GM12864 (cell line): ENCODE measurements around the gene ODC1.

Experiments used
- DNase-seq: peaks from one replicate; pipeline ENCODE4 v3.0.0-alpha.2; 2011; ENCODE audit warnings: low read depth
- H3K4me3 ChIP-seq: 2 replicates; pipeline ENCODE4 v1.5.1; 2011; ENCODE audit warnings: mild to moderate bottlenecking, low read depth, low read length, control low read depth
- CTCF ChIP-seq: IDR thresholded peaks from 2 replicates; pipeline ENCODE4 v1.5.1; 2011; ENCODE audit warnings: low read depth, mild to moderate bottlenecking, moderate library complexity, low read length, control low read depth, inconsistent platforms; ENCODE audit errors: missing control alignments

ODC1 gene

GRCh38 chr2:10422251-10422650 lies 25.9 kb downstream of the ODC1 start:
- H3K4me3 ChIP-seq, result no peak overlapping the region
- DNase-seq, result no peak
- no peak for TF ChIP-seq CTCF

- TF ChIP-seq CTCF, result no peak
- H3K4me3 ChIP-seq, result no peak overlapping the region
- no peak for DNase-seq
These were observed 28.4 kb downstream of the ODC1 start for GRCh38 chr2:10419553-10420257.

- no peak overlapping the region for H3K4me3 ChIP-seq
- no peak for DNase-seq
- TF ChIP-seq CTCF, result no peak
These were observed 30.4 kb downstream of the ODC1 start for GRCh38 chr2:10417551-10418335.

- no peak for TF ChIP-seq CTCF
- no peak overlapping the region for H3K4me3 ChIP-seq
- no peak for DNase-seq
These were observed 32.5 kb downstream of the ODC1 start for GRCh38 chr2:10415640-10416039.

- TF ChIP-seq CTCF, result no peak
- no peak for DNase-seq
These were observed 33.1 kb downstream of the ODC1 start for GRCh38 chr2:10415048-10415447.

GRCh38 chr2:10414591-10414990 lies 33.5 kb downstream of the ODC1 start:
- TF ChIP-seq CTCF, result no peak
- DNase-seq, result no peak
- H3K4me3 ChIP-seq, result no peak overlapping the region

More at GRCh38 chr2:10415048-10415447, 33.1 kb downstream of the ODC1 start:
- no peak overlapping the region for H3K4me3 ChIP-seq

- H3K4me3 ChIP-seq, result no peak overlapping the region
- TF ChIP-seq CTCF, result no peak
- no peak for DNase-seq
These were observed 34.1 kb downstream of the ODC1 start for GRCh38 chr2:10413991-10414451.
